ENCODE data around the gene STX8.

DNA sequence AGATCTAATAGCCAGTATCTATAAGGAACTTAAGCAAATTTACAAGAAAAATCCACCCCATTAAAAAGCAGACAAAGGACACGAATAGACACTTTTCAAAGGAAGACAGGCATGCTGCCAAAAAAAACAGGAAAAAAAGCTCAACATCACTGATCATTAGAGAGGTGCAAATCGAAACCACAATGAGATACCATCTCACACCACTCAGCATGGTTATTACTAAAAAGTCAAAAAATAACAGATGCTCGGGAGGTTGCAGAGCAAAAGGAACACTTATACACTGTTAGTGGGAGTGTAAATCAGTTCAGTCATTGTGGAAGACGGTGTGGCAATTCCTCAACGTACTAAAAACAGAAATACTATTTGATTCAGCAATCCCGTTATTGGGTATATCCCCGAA, 9.6 kb downstream of the STX8 start:
- TF ChIP-seq, protein P1, sequence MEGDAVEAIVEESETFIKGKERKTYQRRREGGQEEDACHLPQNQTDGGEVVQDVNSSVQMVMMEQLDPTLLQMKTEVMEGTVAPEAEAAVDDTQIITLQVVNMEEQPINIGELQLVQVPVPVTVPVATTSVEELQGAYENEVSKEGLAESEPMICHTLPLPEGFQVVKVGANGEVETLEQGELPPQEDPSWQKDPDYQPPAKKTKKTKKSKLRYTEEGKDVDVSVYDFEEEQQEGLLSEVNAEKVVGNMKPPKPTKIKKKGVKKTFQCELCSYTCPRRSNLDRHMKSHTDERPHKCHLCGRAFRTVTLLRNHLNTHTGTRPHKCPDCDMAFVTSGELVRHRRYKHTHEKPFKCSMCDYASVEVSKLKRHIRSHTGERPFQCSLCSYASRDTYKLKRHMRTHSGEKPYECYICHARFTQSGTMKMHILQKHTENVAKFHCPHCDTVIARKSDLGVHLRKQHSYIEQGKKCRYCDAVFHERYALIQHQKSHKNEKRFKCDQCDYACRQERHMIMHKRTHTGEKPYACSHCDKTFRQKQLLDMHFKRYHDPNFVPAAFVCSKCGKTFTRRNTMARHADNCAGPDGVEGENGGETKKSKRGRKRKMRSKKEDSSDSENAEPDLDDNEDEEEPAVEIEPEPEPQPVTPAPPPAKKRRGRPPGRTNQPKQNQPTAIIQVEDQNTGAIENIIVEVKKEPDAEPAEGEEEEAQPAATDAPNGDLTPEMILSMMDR (tag by site-specific recombination; IDR thresholded peaks at IDR 0.05), result no peak
- TF ChIP-seq, protein P2, sequence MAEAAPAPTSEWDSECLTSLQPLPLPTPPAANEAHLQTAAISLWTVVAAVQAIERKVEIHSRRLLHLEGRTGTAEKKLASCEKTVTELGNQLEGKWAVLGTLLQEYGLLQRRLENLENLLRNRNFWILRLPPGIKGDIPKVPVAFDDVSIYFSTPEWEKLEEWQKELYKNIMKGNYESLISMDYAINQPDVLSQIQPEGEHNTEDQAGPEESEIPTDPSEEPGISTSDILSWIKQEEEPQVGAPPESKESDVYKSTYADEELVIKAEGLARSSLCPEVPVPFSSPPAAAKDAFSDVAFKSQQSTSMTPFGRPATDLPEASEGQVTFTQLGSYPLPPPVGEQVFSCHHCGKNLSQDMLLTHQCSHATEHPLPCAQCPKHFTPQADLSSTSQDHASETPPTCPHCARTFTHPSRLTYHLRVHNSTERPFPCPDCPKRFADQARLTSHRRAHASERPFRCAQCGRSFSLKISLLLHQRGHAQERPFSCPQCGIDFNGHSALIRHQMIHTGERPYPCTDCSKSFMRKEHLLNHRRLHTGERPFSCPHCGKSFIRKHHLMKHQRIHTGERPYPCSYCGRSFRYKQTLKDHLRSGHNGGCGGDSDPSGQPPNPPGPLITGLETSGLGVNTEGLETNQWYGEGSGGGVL (tag by site-specific recombination; IDR thresholded peaks at IDR 0.05), result peak; percentile 45
- TF ChIP-seq YY1 (tag by site-specific recombination; IDR thresholded peaks at IDR 0.05) (no peak), ZNF19 (tag by site-specific recombination; IDR thresholded peaks at IDR 0.05; ENCODE audit: low read depth) (peak; percentile 78), ZNF266 (tag by site-specific recombination; IDR thresholded peaks at IDR 0.05; ENCODE audit: low read depth) (no peak), HOXD13 (CRISPR knock-in tag; IDR thresholded peaks at IDR 0.05; ENCODE audit: borderline replicate concordance) (peak; percentile 90), ZNF311 (tag by site-specific recombination; IDR thresholded peaks at IDR 0.05; ENCODE audit: borderline replicate concordance) (no peak)
- TF ChIP-seq, protein P3, sequence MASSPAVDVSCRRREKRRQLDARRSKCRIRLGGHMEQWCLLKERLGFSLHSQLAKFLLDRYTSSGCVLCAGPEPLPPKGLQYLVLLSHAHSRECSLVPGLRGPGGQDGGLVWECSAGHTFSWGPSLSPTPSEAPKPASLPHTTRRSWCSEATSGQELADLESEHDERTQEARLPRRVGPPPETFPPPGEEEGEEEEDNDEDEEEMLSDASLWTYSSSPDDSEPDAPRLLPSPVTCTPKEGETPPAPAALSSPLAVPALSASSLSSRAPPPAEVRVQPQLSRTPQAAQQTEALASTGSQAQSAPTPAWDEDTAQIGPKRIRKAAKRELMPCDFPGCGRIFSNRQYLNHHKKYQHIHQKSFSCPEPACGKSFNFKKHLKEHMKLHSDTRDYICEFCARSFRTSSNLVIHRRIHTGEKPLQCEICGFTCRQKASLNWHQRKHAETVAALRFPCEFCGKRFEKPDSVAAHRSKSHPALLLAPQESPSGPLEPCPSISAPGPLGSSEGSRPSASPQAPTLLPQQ (tag by site-specific recombination; IDR thresholded peaks at IDR 0.05), result 0 out of 2 replicates have a peak, but pooled peaks have one; percentile 49
- TF ChIP-seq, protein P4, sequence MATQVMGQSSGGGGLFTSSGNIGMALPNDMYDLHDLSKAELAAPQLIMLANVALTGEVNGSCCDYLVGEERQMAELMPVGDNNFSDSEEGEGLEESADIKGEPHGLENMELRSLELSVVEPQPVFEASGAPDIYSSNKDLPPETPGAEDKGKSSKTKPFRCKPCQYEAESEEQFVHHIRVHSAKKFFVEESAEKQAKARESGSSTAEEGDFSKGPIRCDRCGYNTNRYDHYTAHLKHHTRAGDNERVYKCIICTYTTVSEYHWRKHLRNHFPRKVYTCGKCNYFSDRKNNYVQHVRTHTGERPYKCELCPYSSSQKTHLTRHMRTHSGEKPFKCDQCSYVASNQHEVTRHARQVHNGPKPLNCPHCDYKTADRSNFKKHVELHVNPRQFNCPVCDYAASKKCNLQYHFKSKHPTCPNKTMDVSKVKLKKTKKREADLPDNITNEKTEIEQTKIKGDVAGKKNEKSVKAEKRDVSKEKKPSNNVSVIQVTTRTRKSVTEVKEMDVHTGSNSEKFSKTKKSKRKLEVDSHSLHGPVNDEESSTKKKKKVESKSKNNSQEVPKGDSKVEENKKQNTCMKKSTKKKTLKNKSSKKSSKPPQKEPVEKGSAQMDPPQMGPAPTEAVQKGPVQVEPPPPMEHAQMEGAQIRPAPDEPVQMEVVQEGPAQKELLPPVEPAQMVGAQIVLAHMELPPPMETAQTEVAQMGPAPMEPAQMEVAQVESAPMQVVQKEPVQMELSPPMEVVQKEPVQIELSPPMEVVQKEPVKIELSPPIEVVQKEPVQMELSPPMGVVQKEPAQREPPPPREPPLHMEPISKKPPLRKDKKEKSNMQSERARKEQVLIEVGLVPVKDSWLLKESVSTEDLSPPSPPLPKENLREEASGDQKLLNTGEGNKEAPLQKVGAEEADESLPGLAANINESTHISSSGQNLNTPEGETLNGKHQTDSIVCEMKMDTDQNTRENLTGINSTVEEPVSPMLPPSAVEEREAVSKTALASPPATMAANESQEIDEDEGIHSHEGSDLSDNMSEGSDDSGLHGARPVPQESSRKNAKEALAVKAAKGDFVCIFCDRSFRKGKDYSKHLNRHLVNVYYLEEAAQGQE (tag by site-specific recombination; IDR thresholded peaks at IDR 0.05), result no peak

Data from HEK293 (cell line).